IMR-90 (cell line): ENCODE results near the gene BAD.

Experiments used
- SMC3 ChIP-seq: fragments of 150-350 bp; IDR thresholded peaks from 2 replicates; pipeline ENCODE4 v1.6.1; 2016; ENCODE audit warnings: low read depth, mild to moderate bottlenecking, antibody characterized with exemption, low read length, moderate library complexity
- TF ChIP-seq, protein P1 (sequence below): conservative IDR thresholded peaks from 2 replicates; pipeline ENCODE4 v1.5.1; 2012; ENCODE audit warnings: mild to moderate bottlenecking, low read depth, low read length, improper control_type of control experiment

GRCh38 chr11:64261556-64262080, 22.8 kb downstream of the BAD start:
- TF ChIP-seq, protein P1, sequence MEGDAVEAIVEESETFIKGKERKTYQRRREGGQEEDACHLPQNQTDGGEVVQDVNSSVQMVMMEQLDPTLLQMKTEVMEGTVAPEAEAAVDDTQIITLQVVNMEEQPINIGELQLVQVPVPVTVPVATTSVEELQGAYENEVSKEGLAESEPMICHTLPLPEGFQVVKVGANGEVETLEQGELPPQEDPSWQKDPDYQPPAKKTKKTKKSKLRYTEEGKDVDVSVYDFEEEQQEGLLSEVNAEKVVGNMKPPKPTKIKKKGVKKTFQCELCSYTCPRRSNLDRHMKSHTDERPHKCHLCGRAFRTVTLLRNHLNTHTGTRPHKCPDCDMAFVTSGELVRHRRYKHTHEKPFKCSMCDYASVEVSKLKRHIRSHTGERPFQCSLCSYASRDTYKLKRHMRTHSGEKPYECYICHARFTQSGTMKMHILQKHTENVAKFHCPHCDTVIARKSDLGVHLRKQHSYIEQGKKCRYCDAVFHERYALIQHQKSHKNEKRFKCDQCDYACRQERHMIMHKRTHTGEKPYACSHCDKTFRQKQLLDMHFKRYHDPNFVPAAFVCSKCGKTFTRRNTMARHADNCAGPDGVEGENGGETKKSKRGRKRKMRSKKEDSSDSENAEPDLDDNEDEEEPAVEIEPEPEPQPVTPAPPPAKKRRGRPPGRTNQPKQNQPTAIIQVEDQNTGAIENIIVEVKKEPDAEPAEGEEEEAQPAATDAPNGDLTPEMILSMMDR, result no peak
- no peak for TF ChIP-seq SMC3
